ENCODE results near the gene ECM1.

Gene ECM1

GRCh38 chr1:150545486-150546032 is 37.6 kb downstream of the ECM1 start:
- no peak for DNase-seq (ENCODE audit: low spot score)

GRCh38 chr1:150546294-150546937 is 38.5 kb downstream of the ECM1 start:
- no peak for DNase-seq (ENCODE audit: low spot score)

- no peak for DNase-seq (ENCODE audit: low spot score)
Observed at GRCh38 chr1:150548324-150548631, 40.4 kb downstream of the ECM1 start.

GRCh38 chr1:150548632-150549495 is 41.0 kb downstream of the ECM1 start, which contains the start of gene ADAMTSL4:
Gene ADAMTSL4 (plus strand): TSS chr1:150549408. CDS start chr1:150552289, 2,881 bp downstream.
- DNase-seq (ENCODE audit: low spot score) = peak; percentile 83

GRCh38 chr1:150549496-150550221 is 41.8 kb downstream of the ECM1 start:
- DNase-seq (ENCODE audit: low spot score) = peak; percentile 75

- DNase-seq (ENCODE audit: low spot score) = no peak
Observed at GRCh38 chr1:150550222-150551050, 42.5 kb downstream of the ECM1 start.

GRCh38 chr1:150551051-150551783 is 43.3 kb downstream of the ECM1 start:
- DNase-seq (ENCODE audit: low spot score) = no peak

GRCh38 chr1:150551784-150552127 is 43.8 kb downstream of the ECM1 start:
- no peak for DNase-seq (ENCODE audit: low spot score)

- peak; percentile 91 for DNase-seq (ENCODE audit: low spot score)
Observed at GRCh38 chr1:150552128-150552910, 44.4 kb downstream of the ECM1 start.

GRCh38 chr1:150552911-150553289 is 45.0 kb downstream of the ECM1 start:
- no peak for DNase-seq (ENCODE audit: low spot score)

- DNase-seq (ENCODE audit: low spot score) = no peak
Observed at GRCh38 chr1:150553392-150554085, 45.6 kb downstream of the ECM1 start.

- no peak for DNase-seq (ENCODE audit: low spot score)
Observed at GRCh38 chr1:150554086-150554452, 46.2 kb downstream of the ECM1 start.

GRCh38 chr1:150555198-150555970 is 47.5 kb downstream of the ECM1 start:
- no peak for DNase-seq (ENCODE audit: low spot score)

- no peak for DNase-seq (ENCODE audit: low spot score)
Observed at GRCh38 chr1:150555971-150556865, 48.3 kb downstream of the ECM1 start.

GRCh38 chr1:150557065-150557600 is 49.2 kb downstream of the ECM1 start:
- no peak for DNase-seq (ENCODE audit: low spot score)

- no peak for DNase-seq (ENCODE audit: low spot score)
Observed at GRCh38 chr1:150557813-150558212, 49.9 kb downstream of the ECM1 start.

- DNase-seq (ENCODE audit: low spot score) = no peak
Observed at GRCh38 chr1:150558303-150558704, 50.4 kb downstream of the ECM1 start.

Data from AG08396 (cell line).